ENCODE measurements around the gene CHRNA10. TPM values are rescaled to one million over a fixed set of nuclear protein-coding genes. Genes with fewer than 3 reads are reported as not detected.

The CHRNA10 gene
- polyA plus RNA-seq, 3 donors: 0.73 TPM; not detected in 2

DNA sequence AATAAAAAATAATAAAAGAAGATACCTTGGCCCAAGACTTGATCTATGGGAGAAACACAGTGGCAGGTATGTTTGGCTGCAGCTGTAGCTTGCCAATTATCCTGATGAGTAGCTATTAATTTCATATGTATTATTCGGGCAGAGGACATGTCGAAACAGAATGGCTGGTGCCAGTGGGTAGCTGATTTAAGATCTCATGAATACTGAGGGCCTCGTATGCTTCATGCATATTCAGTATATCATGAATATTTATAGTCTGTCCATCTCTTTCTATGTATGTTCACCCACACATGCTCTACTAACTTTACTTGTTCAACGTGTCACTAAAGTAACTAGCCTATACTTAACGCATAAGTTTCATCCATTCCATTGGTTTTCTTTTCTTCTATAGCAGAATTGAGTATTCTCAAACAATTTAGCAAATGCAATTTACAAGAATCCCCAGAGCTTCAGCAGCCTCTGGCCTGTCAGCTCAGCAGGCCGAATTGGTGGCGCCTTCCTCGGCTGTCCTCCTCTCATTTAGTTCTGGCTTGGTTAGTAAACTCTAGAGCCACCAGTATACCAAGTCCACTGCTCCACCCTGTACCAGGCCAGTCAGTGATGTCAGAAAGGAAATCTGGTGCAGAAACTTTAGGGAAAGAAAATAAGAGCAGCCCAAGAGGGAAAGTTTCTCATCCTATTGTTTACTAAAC, 47.3 kb downstream of the CHRNA10 start:
- H3K4me1 ChIP-seq (ENCODE audit: control insufficient read depth in 1 of 2, insufficient read depth in 2 of 2, low read length in 2 of 2): peaks cover 25% of the 10 kb centered on the region in 2 donors
- H3K36me3 ChIP-seq (replicated peaks in 1 of 2; ENCODE audit: control insufficient read depth in 1 of 2, insufficient read depth in 2 of 2, low read length in 2 of 2): no peaks in the 10 kb centered on the region
- Mint-ChIP-seq H3K4me3 (no peak overlapping the region), H3K27ac (no peak overlapping the region), H3K27me3 (ENCODE audit: low read depth in 3 of 3) (peaks cover 0 to 5% (median 1%) of the 10 kb centered on the region in 3 donors), H3K9me3 (peaks cover 0 to 1% (median 0%) of the 10 kb centered on the region in 7 donors), H3K4me1 (peaks cover 25% of the 10 kb centered on the region), H3K36me3 (no peaks in the 10 kb centered on the region)
- H3K79me2 ChIP-seq (ENCODE audit: insufficient read depth, low read length): no peaks in the 10 kb centered on the region
- no peak overlapping the region for H3K9ac ChIP-seq (ENCODE audit: insufficient read depth, low read length, poor library complexity, severe bottlenecking)
- no peak overlapping the region for H3K4me2 ChIP-seq (replicated peaks; ENCODE audit: extremely low read depth, low read length, poor library complexity, severe bottlenecking)
- WGBS (ENCODE audit: insufficient coverage): 58% methylated on average over 2 of the region's 8 CpGs
- no peak overlapping the region for H3K4me3 ChIP-seq (replicated peaks in 1 of 3; ENCODE audit: low read depth in 2 of 3, low read length in 3 of 3)
- H4K20me1 ChIP-seq (ENCODE audit: insufficient read depth, low read length): no peaks in the 10 kb centered on the region
- H2AFZ ChIP-seq (ENCODE audit: insufficient read depth, low read depth, low read length, poor library complexity, severe bottlenecking): no peak overlapping the region
- TF ChIP-seq, protein P1, sequence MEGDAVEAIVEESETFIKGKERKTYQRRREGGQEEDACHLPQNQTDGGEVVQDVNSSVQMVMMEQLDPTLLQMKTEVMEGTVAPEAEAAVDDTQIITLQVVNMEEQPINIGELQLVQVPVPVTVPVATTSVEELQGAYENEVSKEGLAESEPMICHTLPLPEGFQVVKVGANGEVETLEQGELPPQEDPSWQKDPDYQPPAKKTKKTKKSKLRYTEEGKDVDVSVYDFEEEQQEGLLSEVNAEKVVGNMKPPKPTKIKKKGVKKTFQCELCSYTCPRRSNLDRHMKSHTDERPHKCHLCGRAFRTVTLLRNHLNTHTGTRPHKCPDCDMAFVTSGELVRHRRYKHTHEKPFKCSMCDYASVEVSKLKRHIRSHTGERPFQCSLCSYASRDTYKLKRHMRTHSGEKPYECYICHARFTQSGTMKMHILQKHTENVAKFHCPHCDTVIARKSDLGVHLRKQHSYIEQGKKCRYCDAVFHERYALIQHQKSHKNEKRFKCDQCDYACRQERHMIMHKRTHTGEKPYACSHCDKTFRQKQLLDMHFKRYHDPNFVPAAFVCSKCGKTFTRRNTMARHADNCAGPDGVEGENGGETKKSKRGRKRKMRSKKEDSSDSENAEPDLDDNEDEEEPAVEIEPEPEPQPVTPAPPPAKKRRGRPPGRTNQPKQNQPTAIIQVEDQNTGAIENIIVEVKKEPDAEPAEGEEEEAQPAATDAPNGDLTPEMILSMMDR (IDR thresholded peaks at IDR 0.05): no peak
- intact Hi-C loops (cut with micrococcal nuclease): no loop called here
- no peak overlapping the region for H3K27ac ChIP-seq (ENCODE audit: low read depth in 1 of 2, low read length in 2 of 2)
- no peaks in the 10 kb centered on the region for H3K9me3 ChIP-seq (replicated peaks in 1 of 2; ENCODE audit: control insufficient read depth in 1 of 2, insufficient read depth in 1 of 2, low read length in 2 of 2)
- no peaks in the 10 kb centered on the region for H3K27me3 ChIP-seq (ENCODE audit: control insufficient read depth in 2 of 2, insufficient read depth in 2 of 2, low read length in 2 of 2)
- no peak for DNase-seq

DNA sequence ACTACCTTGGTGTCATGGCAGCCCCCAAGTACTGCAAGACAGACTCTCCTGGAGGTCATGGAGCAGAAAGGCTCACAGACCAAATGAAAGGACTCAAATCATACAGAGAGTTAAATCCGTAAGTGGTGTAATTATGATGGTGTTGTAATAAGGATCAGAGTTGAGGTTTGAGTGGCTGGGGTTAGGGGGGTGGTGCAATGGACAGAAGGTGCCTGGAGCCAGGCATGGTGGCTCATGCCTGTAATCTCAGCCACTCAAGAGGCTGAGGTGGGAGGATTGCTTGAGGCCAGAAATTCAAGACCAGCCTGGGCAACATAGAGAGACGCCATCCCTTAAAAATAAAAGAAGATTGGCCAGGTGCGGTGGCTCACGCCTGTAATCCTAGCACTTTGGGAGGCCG, 48.1 kb downstream of the CHRNA10 start:
- no peaks in the 10 kb centered on the region for H4K20me1 ChIP-seq (ENCODE audit: insufficient read depth, low read length)
- H3K79me2 ChIP-seq (ENCODE audit: insufficient read depth, low read length): no peaks in the 10 kb centered on the region
- no peak overlapping the region for H3K27ac ChIP-seq (ENCODE audit: low read depth in 1 of 2, low read length in 2 of 2)
- H2AFZ ChIP-seq (ENCODE audit: insufficient read depth, low read depth, low read length, poor library complexity, severe bottlenecking): peak overlapping the region; percentile 21
- 100% methylated on average over 3 of the region's 5 CpGs for WGBS (ENCODE audit: insufficient coverage)
- no peak overlapping the region for H3K4me2 ChIP-seq (replicated peaks; ENCODE audit: extremely low read depth, low read length, poor library complexity, severe bottlenecking)
- H3K9ac ChIP-seq (ENCODE audit: insufficient read depth, low read length, poor library complexity, severe bottlenecking): no peak overlapping the region
- H3K36me3 ChIP-seq (replicated peaks in 1 of 2; ENCODE audit: control insufficient read depth in 1 of 2, insufficient read depth in 2 of 2, low read length in 2 of 2): no peaks in the 10 kb centered on the region
- TF ChIP-seq, protein P1 (IDR thresholded peaks at IDR 0.05): no peak
- peaks cover 25% of the 10 kb centered on the region in 2 donors for H3K4me1 ChIP-seq (ENCODE audit: control insufficient read depth in 1 of 2, insufficient read depth in 2 of 2, low read length in 2 of 2)
- intact Hi-C loops (cut with micrococcal nuclease): no loop called here
- H3K4me3 ChIP-seq (replicated peaks in 1 of 3; ENCODE audit: low read depth in 2 of 3, low read length in 3 of 3): no peak overlapping the region
- Mint-ChIP-seq H3K4me1 (peaks cover 25% of the 10 kb centered on the region), H3K36me3 (no peaks in the 10 kb centered on the region), H3K9me3 (peaks cover 0 to 1% (median 0%) of the 10 kb centered on the region in 7 donors), H3K27me3 (ENCODE audit: low read depth in 3 of 3) (peaks cover 0 to 5% (median 1%) of the 10 kb centered on the region in 3 donors), H3K27ac (peak overlapping the region in 2 of 7 donors; percentile 61 to 75), H3K4me3 (no peak overlapping the region)
- H3K9me3 ChIP-seq (replicated peaks in 1 of 2; ENCODE audit: control insufficient read depth in 1 of 2, insufficient read depth in 1 of 2, low read length in 2 of 2): no peaks in the 10 kb centered on the region
- DNase-seq: no peak
- H3K27me3 ChIP-seq (ENCODE audit: control insufficient read depth in 2 of 2, insufficient read depth in 2 of 2, low read length in 2 of 2): no peaks in the 10 kb centered on the region
